ENCODE measurements around the gene UBE2D2.

DNA sequence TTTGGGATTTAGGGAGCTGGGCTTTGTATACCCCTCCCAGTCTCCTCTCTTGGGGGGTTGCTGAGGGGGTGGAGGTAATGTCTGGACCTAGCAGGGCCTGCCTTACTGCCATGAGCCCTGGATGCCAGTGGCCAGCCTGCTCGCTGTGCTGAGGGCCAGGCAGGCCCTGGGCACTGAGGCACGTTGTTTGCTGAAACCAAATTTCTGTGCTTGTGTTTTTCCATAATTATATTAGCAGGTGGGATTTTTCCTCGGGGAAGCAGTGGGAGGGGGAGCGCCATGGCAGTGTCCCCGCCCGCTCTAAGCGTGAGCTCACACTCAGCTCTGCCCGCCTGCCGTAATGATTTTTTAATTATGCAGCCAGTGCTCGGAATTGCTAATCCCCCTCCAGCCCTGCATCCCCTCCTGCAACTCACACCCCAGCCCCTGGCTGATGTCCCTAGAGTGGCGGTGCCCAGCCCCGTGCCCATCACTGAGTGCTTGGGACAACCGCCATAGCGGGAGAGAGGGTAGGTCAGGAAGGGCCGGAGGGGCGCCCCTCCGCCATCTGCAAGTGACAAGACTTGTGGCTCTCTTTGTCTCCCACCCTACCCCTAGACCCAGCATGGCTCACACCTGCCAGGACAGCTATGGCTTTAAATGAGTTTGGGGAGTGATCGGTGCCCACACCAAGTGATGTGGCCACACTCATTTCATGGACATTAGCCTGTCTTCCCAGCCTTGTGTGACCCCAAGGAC, 108.0 kb downstream of the UBE2D2 start:
- TF ChIP-seq CTCF (conservative IDR thresholded peaks at IDR 0.05) (no peak), ZFX (IDR thresholded peaks at IDR 0.05) (no peak)

Data from C4-2B (cell line).